Uterus (tissue), 4 donors: ENCODE data around the gene KIF18B. TPM values are rescaled to one million over a fixed set of nuclear protein-coding genes. Genes with fewer than 3 reads are reported as not detected.

Experiments used
- DNase-seq, 2 donors: peaks; one replicate each; pipeline ENCODE4 v3.0.0-alpha.2; 2019 to 2020
- H3K27ac ChIP-seq, 2 donors: fragments of 200-600 bp; sonication (generic); 1 replicate in 1 of 2; 2 replicates in 1 of 2; pipeline ENCODE4 v1.5.1; 2016 to 2018
- H3K27me3 ChIP-seq, 2 donors: fragments of 200-600 bp; sonication (generic); one replicate each; pipeline ENCODE4 v1.5.1; 2018 to 2019; ENCODE audit warnings: control low read depth in 1 of 2
- H3K36me3 ChIP-seq, 2 donors: fragments of 200-600 bp; sonication (generic); one replicate each; pipeline ENCODE4 v1.5.1; 2019; ENCODE audit warnings: control low read depth in 1 of 2
- H3K4me1 ChIP-seq, 2 donors: fragments of 200-600 bp; sonication (generic); one replicate each; pipeline ENCODE4 v1.5.1; 2018 to 2019; ENCODE audit warnings: control low read depth in 1 of 2
- H3K4me3 ChIP-seq, 2 donors: fragments of 200-600 bp; sonication (generic); 1 replicate in 1 of 2; 2 replicates in 1 of 2; pipeline ENCODE4 v1.5.1; 2018 to 2019; ENCODE audit warnings: mild to moderate bottlenecking in 1 of 2
- H3K9me3 ChIP-seq, 2 donors: fragments of 200-600 bp; sonication (generic); one replicate each; pipeline ENCODE4 v1.5.1; 2019; ENCODE audit warnings: control low read depth in 1 of 2
- POLR2A ChIP-seq, 2 donors: fragments of 450-650 bp; IDR thresholded peaks; one replicate each; pipeline ENCODE4 v1.6.1; 2016; ENCODE audit warnings: antibody characterized with exemption in 2 of 2, mild to moderate bottlenecking in 1 of 2, moderate library complexity in 1 of 2
- intact Hi-C: fragments of 100-400 bp; cut with DNase I; formaldehyde crosslinking; loops from one replicate; pipeline ENCODE4 v1.15.1; 2023; ENCODE audit warnings: low total_unique reads
- total RNA-seq, 4 donors: library from RNA; depleted of rRNA in 3 of 4; stranded (reverse); fragments of >200 nt in 3 of 4; gene quantifications; one replicate each; pipeline versions ENCODE4 v1.1.0 to v1.2.4, GENCODE V29; 2014 to 2023
- TF ChIP-seq, protein P1 (sequence below), 4 experiments: fragments of 200-600 bp in 2 of 4; fragments of 450-650 bp in 2 of 4; sonication (generic) in 2 of 4; IDR thresholded peaks; one replicate each; pipeline ENCODE4 v1.5.1; 2016 to 2019; ENCODE audit warnings: antibody characterized with exemption in 4 of 4, mild to moderate bottlenecking in 2 of 4, moderate library complexity in 1 of 4
- donor health status: DM: yes; HTN: yes; CAD: no.

The KIF18B gene
- total RNA-seq, 4 donors from 2014 or later = 4.4 TPM; not detected in 3

GRCh38 chr17:44970136-44970741, 22.7 kb upstream of the KIF18B start:
- DNase-seq = peak; percentile 44 to 58
- TF ChIP-seq, protein P1, sequence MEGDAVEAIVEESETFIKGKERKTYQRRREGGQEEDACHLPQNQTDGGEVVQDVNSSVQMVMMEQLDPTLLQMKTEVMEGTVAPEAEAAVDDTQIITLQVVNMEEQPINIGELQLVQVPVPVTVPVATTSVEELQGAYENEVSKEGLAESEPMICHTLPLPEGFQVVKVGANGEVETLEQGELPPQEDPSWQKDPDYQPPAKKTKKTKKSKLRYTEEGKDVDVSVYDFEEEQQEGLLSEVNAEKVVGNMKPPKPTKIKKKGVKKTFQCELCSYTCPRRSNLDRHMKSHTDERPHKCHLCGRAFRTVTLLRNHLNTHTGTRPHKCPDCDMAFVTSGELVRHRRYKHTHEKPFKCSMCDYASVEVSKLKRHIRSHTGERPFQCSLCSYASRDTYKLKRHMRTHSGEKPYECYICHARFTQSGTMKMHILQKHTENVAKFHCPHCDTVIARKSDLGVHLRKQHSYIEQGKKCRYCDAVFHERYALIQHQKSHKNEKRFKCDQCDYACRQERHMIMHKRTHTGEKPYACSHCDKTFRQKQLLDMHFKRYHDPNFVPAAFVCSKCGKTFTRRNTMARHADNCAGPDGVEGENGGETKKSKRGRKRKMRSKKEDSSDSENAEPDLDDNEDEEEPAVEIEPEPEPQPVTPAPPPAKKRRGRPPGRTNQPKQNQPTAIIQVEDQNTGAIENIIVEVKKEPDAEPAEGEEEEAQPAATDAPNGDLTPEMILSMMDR (IDR thresholded peaks at IDR 0.05) = peak in 1 of 4 experiments; percentile 6
- peak in 1 of 2 donors; percentile 29 for TF ChIP-seq POLR2A (IDR thresholded peaks at IDR 0.05)
- Histone ChIP-seq H3K4me1 (peaks cover 0 to 19% of the 10 kb centered on the region in 2 donors), H3K4me3 (peak overlapping the region; percentile 10 to 37), H3K27me3 (peaks cover 19 to 23% of the 10 kb centered on the region in 2 donors), H3K27ac (peak overlapping the region; percentile 44 to 53), H3K36me3 (no peaks in the 10 kb centered on the region), H3K9me3 (no peaks in the 10 kb centered on the region)
- intact Hi-C loops = no loop called here

DNA sequence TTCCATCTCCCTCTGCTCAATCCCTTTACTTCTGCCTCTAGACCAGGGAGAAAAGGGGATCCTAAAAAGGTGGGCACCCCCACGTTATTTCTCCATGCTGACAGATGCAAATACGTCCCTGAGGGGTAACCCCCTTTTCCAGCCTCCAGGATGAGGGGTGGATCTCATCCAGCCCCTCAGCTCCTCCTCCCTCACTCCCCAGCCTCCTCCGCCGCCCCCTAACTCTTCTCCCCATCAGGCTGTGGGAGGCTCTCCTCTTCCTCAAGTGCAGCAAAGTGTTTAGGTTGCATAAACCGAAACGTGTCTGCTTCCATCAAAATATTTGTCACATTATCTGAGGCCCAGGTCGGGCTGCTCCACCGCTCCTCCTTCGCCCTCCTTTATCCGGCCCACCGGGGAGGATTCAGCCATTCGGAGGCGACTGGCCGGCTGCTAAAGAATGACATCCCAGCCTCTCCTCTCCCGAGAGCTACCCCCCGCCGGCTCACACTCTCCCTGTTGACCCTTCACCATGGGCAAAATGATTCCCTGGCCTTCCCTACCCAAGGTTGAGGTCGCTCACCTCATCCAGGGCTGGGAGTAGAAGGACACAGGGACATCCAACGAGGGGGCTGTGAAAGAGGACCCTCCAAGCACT, 21.7 kb upstream of the KIF18B start:
- intact Hi-C loops = no loop called here
- Histone ChIP-seq H3K27ac (no peak overlapping the region), H3K9me3 (no peaks in the 10 kb centered on the region), H3K27me3 (peaks cover 19 to 23% of the 10 kb centered on the region in 2 donors), H3K4me3 (no peak overlapping the region), H3K36me3 (no peaks in the 10 kb centered on the region), H3K4me1 (peaks cover 0 to 19% of the 10 kb centered on the region in 2 donors)
- TF ChIP-seq, protein P1 (IDR thresholded peaks at IDR 0.05) = no peak
- TF ChIP-seq POLR2A (IDR thresholded peaks at IDR 0.05) = no peak
- no peak for DNase-seq

DNA sequence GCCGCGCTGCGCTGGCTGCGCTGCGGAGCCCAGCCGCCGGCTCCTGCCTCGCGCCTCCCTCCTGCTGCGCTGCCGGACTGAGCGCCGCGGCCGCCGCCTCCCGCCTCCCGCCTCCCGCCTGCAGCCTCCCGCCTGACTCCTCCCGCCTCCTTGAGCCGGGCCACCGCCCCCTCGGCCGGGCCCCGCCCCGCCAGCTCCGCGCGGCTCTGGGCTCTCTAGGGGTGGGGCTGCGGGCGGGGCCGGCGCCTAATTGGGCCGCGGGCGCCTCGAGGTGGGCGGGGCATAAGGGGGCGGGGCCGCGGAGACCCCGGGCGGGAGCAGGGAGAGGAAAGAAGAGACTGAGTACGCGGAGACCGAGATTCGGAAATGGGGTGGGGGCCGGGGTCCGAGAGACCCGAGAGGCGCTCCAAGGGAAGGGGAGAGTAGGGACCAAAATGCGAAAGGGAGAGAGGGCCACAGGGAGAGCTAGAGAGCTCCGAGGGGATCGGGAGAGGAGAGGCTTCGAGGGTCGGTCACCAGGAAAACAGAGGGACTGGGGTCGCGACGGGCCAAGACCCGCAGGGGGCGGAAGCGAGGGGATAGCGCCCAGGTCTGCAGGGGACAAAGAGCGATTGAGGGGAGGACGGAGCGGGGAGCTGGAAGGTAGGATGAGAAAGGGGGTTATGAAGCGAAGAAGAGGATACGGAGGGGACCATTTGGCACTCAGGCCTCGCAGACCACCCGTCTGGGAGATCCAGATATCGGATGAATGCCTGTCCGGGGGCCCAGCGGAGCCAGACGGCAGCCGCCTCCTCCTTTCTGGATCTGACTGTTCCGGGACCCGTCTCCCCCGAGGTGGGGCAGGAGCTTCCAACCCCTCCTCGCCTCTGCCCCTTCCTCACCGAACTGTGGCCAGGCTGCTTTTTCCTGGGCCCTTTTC, 20.9 kb upstream of the KIF18B start, which contains the start of gene C1QL1:
C1QL1 (minus strand) TSS at position 79 of the 919 bp plus-strand sequence. CDS start 255 bp downstream, outside the sequence.
- Histone ChIP-seq H3K27ac (no peak within 1 kb of the TSS), H3K36me3 (no peaks in the 10 kb centered on the region), H3K27me3 (peaks cover 19 to 23% of the 10 kb centered on the region in 2 donors), H3K4me1 (peaks cover 0 to 19% of the 10 kb centered on the region in 2 donors), H3K9me3 (no peaks in the 10 kb centered on the region), H3K4me3 (peak within 1 kb of the TSS; percentile 28 to 32)
- peak; percentile 89 to 94 for DNase-seq
- TF ChIP-seq POLR2A (IDR thresholded peaks at IDR 0.05) = peak; percentile 30 to 41
- TF ChIP-seq, protein P1 (IDR thresholded peaks at IDR 0.05) = no peak
- intact Hi-C loops = no loop called here

DNA sequence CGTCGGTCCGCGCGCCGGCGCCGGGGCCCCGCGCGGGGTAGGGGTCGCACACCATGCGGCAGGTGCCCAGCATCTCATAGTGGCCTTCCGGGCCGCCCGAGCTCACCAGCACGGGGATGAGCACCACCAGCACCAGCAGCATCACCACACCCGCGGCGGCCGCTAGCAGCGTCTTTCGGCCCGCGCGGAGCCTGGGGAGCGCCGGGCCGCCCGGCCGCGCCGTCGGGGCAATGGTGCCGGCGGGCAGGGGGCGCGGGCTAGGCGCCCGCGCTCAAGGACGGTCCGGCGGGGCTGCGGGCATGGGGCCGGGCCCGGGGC, 20.3 kb upstream of the KIF18B start:
- no peak overlapping the region for H3K27ac ChIP-seq
- intact Hi-C loops = no loop called here
- H3K27me3 ChIP-seq = peaks cover 19 to 23% of the 10 kb centered on the region in 2 donors
- no peaks in the 10 kb centered on the region for H3K9me3 ChIP-seq
- H3K36me3 ChIP-seq = no peaks in the 10 kb centered on the region
- no peak overlapping the region for H3K4me3 ChIP-seq
- no peak for TF ChIP-seq POLR2A (IDR thresholded peaks at IDR 0.05)
- TF ChIP-seq, protein P1 (IDR thresholded peaks at IDR 0.05) = no peak
- DNase-seq = no peak
- H3K4me1 ChIP-seq = peaks cover 0 to 19% of the 10 kb centered on the region in 2 donors
